RWPE2 (cell line): ENCODE data around the gene CACNA2D1.

Experiments used
- ATAC-seq: fragments of 200-7000 bp; cut with Tn5 transposase; 3 replicates; pipeline ENCODE4 v1.9.1; 2021; ENCODE audit warnings: low read depth
- DNase-seq: peaks from one replicate; pipeline ENCODE4 v3.0.0-alpha.2; 2020; ENCODE audit warnings: low spot score
- H3K27ac ChIP-seq: fragments of 450-650 bp; 2 replicates; pipeline ENCODE4 v1.5.1; 2017; ENCODE audit warnings: mild to moderate bottlenecking; ENCODE audit not compliant: poor library complexity, severe bottlenecking
- H3K27me3 ChIP-seq: fragments of 250-450 bp; sonication (Bioruptor Pico); 2 replicates; pipeline ENCODE4 v1.5.1; 2021; ENCODE audit warnings: mild to moderate bottlenecking, moderate library complexity; ENCODE audit not compliant: insufficient read depth, poor library complexity, severe bottlenecking
- H3K36me3 ChIP-seq: fragments of 250-450 bp; sonication (Bioruptor Pico); 2 replicates; pipeline ENCODE4 v1.5.1; 2020; ENCODE audit warnings: low read depth, mild to moderate bottlenecking, moderate library complexity
- H3K4me1 ChIP-seq: fragments of 250-450 bp; sonication (Bioruptor Pico); 2 replicates; pipeline ENCODE4 v1.5.1; 2021; ENCODE audit warnings: mild to moderate bottlenecking, moderate library complexity; ENCODE audit not compliant: insufficient read depth, poor library complexity, severe bottlenecking
- H3K4me3 ChIP-seq: fragments of 250-450 bp; sonication (Bioruptor Pico); 2 replicates; pipeline ENCODE4 v1.5.1; 2021; ENCODE audit warnings: mild to moderate bottlenecking, moderate library complexity; ENCODE audit not compliant: severe bottlenecking
- H3K9me3 ChIP-seq: fragments of 250-450 bp; sonication (Bioruptor Pico); 2 replicates; pipeline ENCODE4 v1.5.1; 2021; ENCODE audit warnings: mild to moderate bottlenecking, moderate library complexity; ENCODE audit not compliant: severe bottlenecking
- CTCF ChIP-seq: fragments of 450-650 bp; IDR thresholded peaks from one replicate; pipeline ENCODE4 v1.5.1; 2017; ENCODE audit warnings: mild to moderate bottlenecking, moderate library complexity; ENCODE audit not compliant: poor library complexity, severe bottlenecking

CACNA2D1 gene

DNA sequence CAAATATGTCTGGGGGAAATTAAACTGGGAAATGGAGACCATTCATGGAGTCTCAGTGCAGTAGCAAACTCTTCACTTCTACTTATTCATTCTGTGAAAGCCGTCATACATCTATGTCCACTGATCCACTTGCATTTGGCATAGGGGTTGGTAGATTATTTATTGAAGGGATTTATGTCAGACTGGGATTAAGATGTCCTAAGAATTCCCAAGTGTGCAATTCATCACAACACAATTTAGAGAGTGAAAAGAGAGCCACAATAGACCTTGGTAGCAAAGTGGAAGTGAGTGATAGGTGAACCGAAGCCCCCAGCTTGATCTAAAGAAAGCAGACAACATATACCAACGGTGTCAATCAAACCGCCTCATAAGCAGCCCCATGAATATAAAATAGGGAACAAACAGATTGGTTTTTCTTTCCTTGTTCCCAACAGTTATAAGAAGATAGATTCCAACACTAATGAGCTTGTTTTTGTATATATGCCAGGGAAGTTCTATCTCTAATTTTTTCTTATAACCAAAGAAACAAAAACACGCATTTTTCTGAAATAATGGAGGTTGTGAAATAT lies 234.3 kb downstream of the CACNA2D1 start:
- ATAC-seq (no peak), DNase-seq (no peak)
- no peaks in the 10 kb centered on the region for H3K4me1 ChIP-seq
- H3K36me3 ChIP-seq: no peaks in the 10 kb centered on the region
- H3K9me3 ChIP-seq: no peaks in the 10 kb centered on the region
- H3K4me3 ChIP-seq: no peak overlapping the region
- TF ChIP-seq CTCF: no peak
- H3K27ac ChIP-seq: no peak overlapping the region
- peaks cover 7% of the 10 kb centered on the region for H3K27me3 ChIP-seq

- Histone ChIP-seq H3K4me3 (no peak overlapping the region), H3K27ac (no peak overlapping the region), H3K27me3 (peaks cover 7% of the 10 kb centered on the region), H3K9me3 (no peaks in the 10 kb centered on the region), H3K4me1 (no peaks in the 10 kb centered on the region), H3K36me3 (no peaks in the 10 kb centered on the region)
- TF ChIP-seq CTCF: no peak
- ATAC-seq (no peak), DNase-seq (no peak)
These were observed 238.9 kb downstream of the CACNA2D1 start for GRCh38 chr7:82204694-82205093.

- TF ChIP-seq CTCF: no peak
- no peaks in the 10 kb centered on the region for H3K27me3 ChIP-seq
- DNase-seq: no peak
- no peak overlapping the region for H3K27ac ChIP-seq
- no peaks in the 10 kb centered on the region for H3K36me3 ChIP-seq
- H3K4me3 ChIP-seq: no peak overlapping the region
- no peak for ATAC-seq
- no peaks in the 10 kb centered on the region for H3K9me3 ChIP-seq
- no peaks in the 10 kb centered on the region for H3K4me1 ChIP-seq
These were observed 240.6 kb downstream of the CACNA2D1 start for GRCh38 chr7:82202965-82203364.

DNA sequence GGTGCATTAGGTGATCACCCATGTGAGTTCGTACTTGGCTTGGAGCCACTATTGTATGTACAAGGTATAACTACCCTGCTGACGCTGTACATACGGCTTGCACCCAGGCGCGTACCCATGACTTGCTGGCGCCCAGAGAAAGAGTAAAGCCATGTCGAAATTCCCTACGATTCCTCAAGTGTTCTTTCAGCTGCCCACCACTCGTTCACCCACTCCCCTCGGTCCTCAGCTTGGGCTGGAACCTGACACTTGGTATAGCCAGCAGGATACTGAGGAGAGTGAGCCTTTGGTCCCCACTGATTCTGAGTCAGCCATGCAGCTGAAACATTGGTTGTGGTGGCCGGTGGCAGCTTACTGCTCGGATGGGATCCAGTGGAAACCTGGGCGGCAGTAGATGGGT lies 241.5 kb downstream of the CACNA2D1 start:
- H3K36me3 ChIP-seq: no peaks in the 10 kb centered on the region
- no peak for TF ChIP-seq CTCF
- no peaks in the 10 kb centered on the region for H3K27me3 ChIP-seq
- no peak overlapping the region for H3K4me3 ChIP-seq
- no peaks in the 10 kb centered on the region for H3K9me3 ChIP-seq
- no peaks in the 10 kb centered on the region for H3K4me1 ChIP-seq
- ATAC-seq (no peak), DNase-seq (no peak)
- H3K27ac ChIP-seq: no peak overlapping the region

DNA sequence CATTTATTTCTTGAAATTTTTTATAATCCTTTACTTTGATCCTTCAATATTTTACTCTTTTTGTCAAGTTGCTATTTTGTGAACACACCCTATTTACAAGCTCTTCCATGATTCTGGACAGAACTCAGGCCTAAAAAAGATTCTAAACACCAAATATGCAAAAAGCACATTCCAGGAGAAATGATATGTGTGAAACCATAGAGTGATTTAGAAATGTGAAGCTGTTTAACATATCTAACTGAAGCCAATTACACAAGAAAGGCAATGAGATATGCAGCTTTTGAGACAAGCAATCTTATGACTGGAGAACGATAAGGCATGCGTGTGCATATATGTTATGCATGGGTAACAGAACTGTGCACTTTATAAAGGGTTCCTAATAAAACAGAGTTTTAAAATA lies 243.0 kb downstream of the CACNA2D1 start:
- Histone ChIP-seq H3K27me3 (no peaks in the 10 kb centered on the region), H3K4me1 (no peaks in the 10 kb centered on the region), H3K9me3 (no peaks in the 10 kb centered on the region), H3K36me3 (no peaks in the 10 kb centered on the region), H3K4me3 (no peak overlapping the region), H3K27ac (no peak overlapping the region)
- no peak for TF ChIP-seq CTCF
- DNase-seq (no peak), ATAC-seq (no peak)
